Progenitor cell of endocrine pancreas (in vitro differentiated cells): Measurements from ENCODE around the gene GNAZ. TPM values are rescaled to one million over a fixed set of nuclear protein-coding genes. Genes with fewer than 3 reads are reported as not detected.

Experiments
- DNase-seq: peaks from one replicate; pipeline ENCODE4 v3.0.0; 2021; ENCODE audit warnings: low spot score; ENCODE audit not compliant: unreplicated experiment
- H3K27ac Mint-ChIP-seq: 2 replicates; pipeline ENCODE4 v1.8.0; 2021; ENCODE audit warnings: mild to moderate bottlenecking, moderate library complexity, mixed read lengths
- H3K27me3 Mint-ChIP-seq: 2 replicates; pipeline ENCODE4 v1.8.0; 2021; ENCODE audit warnings: mixed read lengths
- H3K36me3 Mint-ChIP-seq: 2 replicates; pipeline ENCODE4 v1.8.0; 2022; ENCODE audit warnings: mixed read lengths; ENCODE audit not compliant: insufficient read depth
- H3K4me1 Mint-ChIP-seq: 2 replicates; pipeline ENCODE4 v1.8.0; 2021; ENCODE audit warnings: low read depth, mixed read lengths
- H3K4me3 Mint-ChIP-seq: 2 replicates; pipeline ENCODE4 v1.8.0; 2021; ENCODE audit warnings: low read depth, mild to moderate bottlenecking, moderate library complexity, mixed read lengths
- H3K9me3 Mint-ChIP-seq: 2 replicates; pipeline ENCODE4 v1.8.0; 2021; ENCODE audit warnings: low read depth, mixed read lengths
- total RNA-seq: library from RNA; stranded (reverse); gene quantifications from 2 replicates; pipeline ENCODE4 v1.2.1, GENCODE V29; 2021
- TF ChIP-seq, protein P1 (sequence below): fragments of 200-600 bp; sonication (generic); IDR thresholded peaks from one replicate; pipeline ENCODE4 v1.5.0; 2021; ENCODE audit warnings: antibody characterized with exemption, mild to moderate bottlenecking; ENCODE audit not compliant: unreplicated experiment

Gene GNAZ
- total RNA-seq, 1 donor from 2014 or later = 19.2 TPM

DNA sequence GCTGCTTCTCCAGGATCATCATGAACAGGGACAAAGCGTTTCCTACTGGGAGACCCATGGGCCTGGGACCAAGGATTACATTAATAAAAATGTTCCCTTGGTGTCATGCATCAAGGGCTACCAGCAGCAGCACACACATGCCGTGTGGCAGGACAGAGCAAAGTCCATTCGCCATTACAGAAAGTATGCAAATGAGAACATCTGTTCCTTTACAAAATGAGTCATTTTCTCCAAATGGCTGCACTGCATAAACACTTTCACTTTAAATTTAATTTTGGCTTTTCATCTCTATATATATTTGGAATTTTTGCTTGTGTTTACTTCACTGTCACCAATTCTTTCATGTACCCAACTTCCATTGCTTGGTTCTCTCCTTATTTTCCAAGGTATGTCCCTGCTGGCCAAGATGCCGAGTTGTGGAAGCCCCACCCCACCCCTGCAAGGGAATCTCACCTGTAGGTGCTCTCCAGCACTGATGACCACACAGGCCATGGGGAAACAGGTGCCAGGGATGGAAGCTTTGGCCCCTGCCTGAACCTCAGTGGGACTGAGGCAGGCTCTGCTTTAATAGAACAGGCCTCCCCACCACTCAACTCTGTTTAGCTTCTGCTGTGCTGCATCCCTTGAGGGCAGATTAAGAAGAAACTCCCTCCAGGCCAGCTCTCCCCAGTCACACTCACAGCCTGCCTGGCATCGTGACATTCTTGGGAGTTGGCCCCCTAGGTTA is 15.6 kb upstream of the GNAZ start:
- H3K27ac Mint-ChIP-seq = no peak overlapping the region
- TF ChIP-seq, protein P1, sequence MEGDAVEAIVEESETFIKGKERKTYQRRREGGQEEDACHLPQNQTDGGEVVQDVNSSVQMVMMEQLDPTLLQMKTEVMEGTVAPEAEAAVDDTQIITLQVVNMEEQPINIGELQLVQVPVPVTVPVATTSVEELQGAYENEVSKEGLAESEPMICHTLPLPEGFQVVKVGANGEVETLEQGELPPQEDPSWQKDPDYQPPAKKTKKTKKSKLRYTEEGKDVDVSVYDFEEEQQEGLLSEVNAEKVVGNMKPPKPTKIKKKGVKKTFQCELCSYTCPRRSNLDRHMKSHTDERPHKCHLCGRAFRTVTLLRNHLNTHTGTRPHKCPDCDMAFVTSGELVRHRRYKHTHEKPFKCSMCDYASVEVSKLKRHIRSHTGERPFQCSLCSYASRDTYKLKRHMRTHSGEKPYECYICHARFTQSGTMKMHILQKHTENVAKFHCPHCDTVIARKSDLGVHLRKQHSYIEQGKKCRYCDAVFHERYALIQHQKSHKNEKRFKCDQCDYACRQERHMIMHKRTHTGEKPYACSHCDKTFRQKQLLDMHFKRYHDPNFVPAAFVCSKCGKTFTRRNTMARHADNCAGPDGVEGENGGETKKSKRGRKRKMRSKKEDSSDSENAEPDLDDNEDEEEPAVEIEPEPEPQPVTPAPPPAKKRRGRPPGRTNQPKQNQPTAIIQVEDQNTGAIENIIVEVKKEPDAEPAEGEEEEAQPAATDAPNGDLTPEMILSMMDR = no peak
- no peak for DNase-seq
- peaks cover 19% of the 10 kb centered on the region for H3K9me3 Mint-ChIP-seq
- no peaks in the 10 kb centered on the region for H3K36me3 Mint-ChIP-seq
- peaks cover 2% of the 10 kb centered on the region for H3K4me1 Mint-ChIP-seq
- H3K4me3 Mint-ChIP-seq = no peak overlapping the region
- peaks cover 27% of the 10 kb centered on the region for H3K27me3 Mint-ChIP-seq

DNA sequence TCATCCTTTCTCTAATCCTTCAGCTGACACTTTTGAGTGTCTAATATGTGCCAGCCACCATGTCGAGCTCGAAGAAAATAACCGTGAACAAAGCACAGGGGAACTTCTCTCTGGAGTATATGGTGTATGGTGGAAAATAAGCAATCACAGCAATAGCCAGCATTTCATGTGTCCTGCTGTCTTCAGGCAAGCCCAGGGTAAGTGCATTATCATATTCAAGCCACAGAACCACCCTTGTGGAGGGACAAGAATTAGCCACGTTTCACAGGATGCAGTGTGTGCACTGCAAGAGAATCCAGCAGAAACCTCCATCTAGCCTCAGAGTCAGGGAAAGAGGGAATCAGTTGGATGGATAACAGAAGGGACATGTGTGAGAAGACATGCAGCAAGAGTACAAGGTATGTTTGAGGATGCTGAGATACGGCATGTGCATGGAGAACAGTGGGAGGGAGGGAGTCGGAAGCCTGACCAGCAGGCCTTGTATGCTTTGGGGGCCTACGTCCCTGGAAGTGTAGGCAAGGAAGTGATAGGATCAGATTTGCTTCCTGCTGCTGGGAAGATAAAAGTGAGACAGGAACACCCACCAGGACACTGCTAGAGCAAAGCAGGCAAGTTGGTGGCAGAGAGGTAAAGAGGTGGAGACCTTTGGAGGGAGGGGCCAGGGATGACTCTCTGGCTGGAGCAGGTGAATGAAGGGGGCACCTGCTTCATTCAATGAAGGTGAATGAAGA is 14.7 kb upstream of the GNAZ start:
- no peak for DNase-seq
- Mint-ChIP-seq H3K4me3 (no peak overlapping the region), H3K27me3 (peaks cover 29% of the 10 kb centered on the region), H3K27ac (no peak overlapping the region), H3K9me3 (peaks cover 19% of the 10 kb centered on the region), H3K4me1 (peaks cover 2% of the 10 kb centered on the region), H3K36me3 (no peaks in the 10 kb centered on the region)
- TF ChIP-seq, protein P1 = no peak

DNA sequence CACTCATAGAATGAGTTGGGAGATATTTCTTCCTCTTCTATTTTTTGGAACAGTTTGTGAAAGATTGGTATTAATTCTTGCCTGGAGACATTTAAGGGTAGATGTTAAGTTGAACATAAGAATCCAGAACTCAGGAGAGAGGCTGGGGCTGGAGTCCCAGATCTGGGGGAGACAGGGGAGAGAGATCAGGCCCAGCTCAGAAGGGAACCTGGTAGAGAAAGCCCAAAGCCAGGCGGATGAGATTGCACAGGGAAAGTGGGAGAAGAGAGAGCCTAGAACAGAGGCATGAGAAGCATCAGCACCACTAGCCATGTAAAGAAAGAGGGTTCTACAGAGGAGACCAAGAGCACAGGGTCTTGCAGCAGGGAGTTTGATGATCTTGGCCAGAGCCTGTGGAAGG is 13.0 kb upstream of the GNAZ start:
- peaks cover 19% of the 10 kb centered on the region for H3K27me3 Mint-ChIP-seq
- H3K27ac Mint-ChIP-seq = no peak overlapping the region
- no peak for DNase-seq
- TF ChIP-seq, protein P1 = no peak
- no peak overlapping the region for H3K4me3 Mint-ChIP-seq
- H3K9me3 Mint-ChIP-seq = peaks cover 9% of the 10 kb centered on the region
- peaks cover 2% of the 10 kb centered on the region for H3K4me1 Mint-ChIP-seq
- no peaks in the 10 kb centered on the region for H3K36me3 Mint-ChIP-seq

DNA sequence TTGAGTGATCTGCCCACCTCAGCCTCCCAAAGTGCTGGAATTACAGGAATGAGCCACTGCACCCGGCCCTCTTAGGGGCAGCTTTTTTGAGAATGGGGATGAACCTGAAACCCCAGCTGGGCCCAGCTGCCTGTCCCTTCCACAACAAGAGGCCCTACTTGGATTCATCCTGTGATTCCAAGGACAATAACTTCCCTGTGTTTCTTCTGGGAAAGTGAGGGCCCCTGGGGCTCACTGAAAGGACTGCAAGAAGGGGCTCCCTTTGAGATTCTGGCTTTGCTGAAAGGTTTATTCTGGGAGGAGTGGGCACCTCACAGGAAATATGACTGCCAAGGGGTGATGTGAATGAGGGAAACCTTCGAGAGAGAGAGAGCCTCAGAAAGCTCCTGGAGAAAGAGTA is 12.3 kb upstream of the GNAZ start:
- DNase-seq = no peak
- H3K9me3 Mint-ChIP-seq = peaks cover 9% of the 10 kb centered on the region
- no peak overlapping the region for H3K27ac Mint-ChIP-seq
- peaks cover 2% of the 10 kb centered on the region for H3K4me1 Mint-ChIP-seq
- no peaks in the 10 kb centered on the region for H3K36me3 Mint-ChIP-seq
- TF ChIP-seq, protein P1 = no peak
- peaks cover 21% of the 10 kb centered on the region for H3K27me3 Mint-ChIP-seq
- H3K4me3 Mint-ChIP-seq = no peak overlapping the region

DNA sequence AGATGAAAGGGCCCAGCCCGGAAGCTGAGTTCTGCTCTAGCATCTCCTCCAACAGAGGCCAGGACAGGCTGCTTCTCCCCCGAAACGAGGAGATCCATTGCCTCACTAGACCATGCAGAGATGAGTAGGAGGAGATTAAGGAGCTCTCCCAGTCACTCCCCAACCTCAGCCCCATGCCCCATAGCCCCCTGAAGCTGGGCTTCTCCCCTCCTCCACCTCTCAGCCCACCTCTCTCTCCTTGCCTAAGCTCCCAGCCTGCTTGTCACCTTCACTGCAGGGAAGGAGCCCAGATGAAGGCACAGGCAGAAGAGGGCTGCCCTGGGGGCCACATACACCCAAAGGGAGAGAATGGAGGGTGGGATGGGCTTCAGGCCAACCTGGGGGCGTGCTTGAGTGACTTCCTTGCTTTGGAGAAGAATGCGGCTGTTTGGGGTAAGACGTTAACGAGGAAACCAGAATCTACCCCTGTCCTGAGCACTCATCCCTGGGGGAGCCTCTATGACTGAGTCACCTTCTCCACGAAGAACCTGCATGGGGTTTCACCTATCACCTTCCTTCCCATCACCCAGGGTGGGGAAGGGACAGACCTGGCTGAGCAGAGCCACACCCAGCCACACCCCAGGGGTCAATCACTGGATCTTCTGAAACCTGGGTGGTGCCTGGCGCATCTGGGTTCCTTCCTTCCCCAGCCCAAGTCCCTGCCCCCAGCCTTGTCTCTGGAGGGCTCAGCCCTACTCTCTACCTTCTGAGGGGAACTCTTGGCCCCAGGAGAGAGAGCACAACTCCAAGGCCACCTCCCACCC is 11.6 kb upstream of the GNAZ start:
- no peak overlapping the region for H3K27ac Mint-ChIP-seq
- peaks cover 18% of the 10 kb centered on the region for H3K27me3 Mint-ChIP-seq
- no peaks in the 10 kb centered on the region for H3K36me3 Mint-ChIP-seq
- no peak overlapping the region for H3K4me3 Mint-ChIP-seq
- no peak for DNase-seq
- H3K9me3 Mint-ChIP-seq = peaks cover 9% of the 10 kb centered on the region
- TF ChIP-seq, protein P1 = no peak
- H3K4me1 Mint-ChIP-seq = no peaks in the 10 kb centered on the region
